AG09319 (cell line): ENCODE measurements around the gene VPS4A.
A peak's percentile ranks its signal among the peaks of the same experiment; 100 is the strongest.

Experiments
- DNase-seq: peaks from one replicate; pipeline ENCODE4 v3.0.0-alpha.2; 2010; ENCODE audit warnings: low read depth; ENCODE audit errors: extremely low read depth
- CTCF ChIP-seq: IDR thresholded peaks from 2 replicates; pipeline ENCODE4 v1.5.1; 2011; ENCODE audit warnings: low read depth, mild to moderate bottlenecking, inconsistent platforms, low read length, moderate library complexity

VPS4A gene

GRCh38 chr16:69328854-69329316 is 17.7 kb downstream of the VPS4A start:
- no peak for DNase-seq
- no peak for TF ChIP-seq CTCF

- no peak for DNase-seq
- TF ChIP-seq CTCF = no peak
These were observed 18.5 kb downstream of the VPS4A start for GRCh38 chr16:69329369-69330285.

- DNase-seq = peak; percentile 81
- TF ChIP-seq CTCF = no peak
These were observed 19.3 kb downstream of the VPS4A start, which contains the start of gene PDF for GRCh38 chr16:69330286-69331109. TSS of gene PDF (minus strand) at chr16:69330588. CDS start at chr16:69330570, 18 bp downstream.

- no peak for DNase-seq
- no peak for TF ChIP-seq CTCF
These were observed 23.5 kb downstream of the VPS4A start for GRCh38 chr16:69334696-69335095.

GRCh38 chr16:69338557-69339288 is 27.6 kb downstream of the VPS4A start:
- no peak for TF ChIP-seq CTCF
- no peak for DNase-seq

GRCh38 chr16:69339289-69340094 is 28.3 kb downstream of the VPS4A start, which contains the start of the genes COG8 and NIP7:
TSS of gene COG8 (minus strand) at chr16:69339564. CDS start at chr16:69339552, 12 bp downstream.
TSS of gene NIP7 (plus strand) at chr16:69339772. CDS start at chr16:69339830, 58 bp downstream.
- peak; percentile 95 for DNase-seq
- peak; percentile 83 for TF ChIP-seq CTCF
